Measurements from ENCODE around the gene ERC1. TPM values are rescaled to one million over a fixed set of nuclear protein-coding genes. Genes with fewer than 3 reads are reported as not detected.
A peak's percentile ranks its signal among the peaks of the same experiment; 100 is the strongest.

The ERC1 gene
- total and polyA plus RNA-seq, 2 of the 4 experiments (the other 2 are of a cell fraction) = 11.6 to 25.6 TPM

DNA sequence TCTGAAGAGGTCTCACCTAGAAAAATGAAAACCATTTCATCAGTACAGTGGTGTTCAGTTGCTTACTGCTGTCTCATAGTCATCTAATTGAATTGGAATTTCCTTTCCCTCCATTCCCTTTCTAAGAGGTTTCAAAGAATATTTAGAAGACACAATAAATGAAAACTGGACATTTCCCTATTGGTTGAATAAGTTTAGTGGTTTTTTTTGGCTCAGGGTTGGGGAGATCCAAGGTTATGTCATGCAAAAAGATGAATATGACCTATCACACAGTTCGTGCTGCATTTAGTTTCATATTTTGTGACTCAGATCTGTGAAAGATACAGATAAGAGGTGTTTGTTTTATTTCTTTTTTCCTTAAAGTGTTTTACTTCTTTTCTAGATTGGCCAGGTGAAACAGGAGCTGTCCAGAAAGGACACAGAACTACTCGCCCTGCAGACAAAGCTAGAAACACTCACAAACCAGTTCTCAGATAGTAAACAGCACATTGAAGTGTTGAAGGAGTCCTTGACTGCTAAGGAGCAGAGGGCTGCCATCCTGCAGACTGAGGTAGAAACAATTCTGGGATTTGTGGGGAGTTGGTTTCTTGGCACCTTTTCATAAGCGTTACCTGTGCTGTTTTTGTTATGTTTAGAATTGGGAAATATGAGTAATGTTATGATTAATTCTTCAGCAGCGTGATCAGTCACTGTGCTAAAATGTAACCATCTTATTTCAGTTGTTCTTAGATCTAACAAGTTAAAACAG, 124.6 kb downstream of the ERC1 start (continued):
- no peak for TF ChIP-seq CHD1 (IDR thresholded peaks at IDR 0.05; ENCODE audit: low read depth, low read length)
- no peak for TF ChIP-seq NFE2L2 (IDR thresholded peaks at IDR 0.05; ENCODE audit: low read depth, low read length)

DNA sequence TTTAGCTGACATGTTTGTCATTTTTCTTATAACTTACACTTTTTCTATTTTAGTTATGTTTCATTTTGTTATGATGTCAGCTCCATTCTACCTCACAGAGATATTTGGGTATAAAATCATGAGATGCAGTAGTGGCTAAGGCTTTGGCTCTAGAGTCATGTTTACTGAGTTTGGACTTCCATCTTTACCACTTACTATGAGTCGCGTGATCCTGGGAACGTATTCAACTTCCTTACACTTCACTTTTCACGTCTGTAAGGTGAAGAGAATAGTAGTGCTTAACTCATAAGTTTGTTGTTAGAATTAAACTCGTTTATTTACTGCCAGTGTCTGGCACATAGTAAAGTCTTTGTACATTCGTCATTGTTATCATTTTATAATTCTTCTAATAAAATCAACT, 126.3 kb downstream of the ERC1 start:
- no peaks in the 10 kb centered on the region for H3K27me3 ChIP-seq (ENCODE audit: control insufficient read depth, insufficient read depth, low read length)
- no peak for ATAC-seq (ENCODE audit: low read depth)
- BruUV-seq (replicated peaks) = no TSS peak

More for the DNA sequence above, 126.3 kb downstream of the ERC1 start:
- Histone ChIP-seq H3K27ac (ENCODE audit: insufficient read depth, low read length) (no peak overlapping the region), H3K14ac (replicated peaks; ENCODE audit: low read depth, low read length) (no peak overlapping the region), H3K79me1 (ENCODE audit: low read depth in 1 of 2, low read length in 2 of 2) (peaks cover 4 to 16% of the 10 kb centered on the region in 2 experiments; a peak in 3 of 4 replicates), H2AK9ac (replicated peaks; ENCODE audit: low read depth, low read length, poor library complexity) (no peak overlapping the region), H4K5ac (ENCODE audit: low read depth, low read length) (no peak overlapping the region), H4K91ac (ENCODE audit: insufficient read depth, low read depth, low read length) (no peak overlapping the region), H3K4ac (ENCODE audit: low read depth, low read length) (no peak overlapping the region), H3K56ac (ENCODE audit: extremely low read depth, insufficient read depth, low read length) (no peak overlapping the region), H3K36me3 (ENCODE audit: control insufficient read depth, insufficient read depth, low read length) (peaks cover 3% of the 10 kb centered on the region), H3K23ac (ENCODE audit: low read depth, low read length) (no peak overlapping the region), H2BK5ac (ENCODE audit: low read depth, low read length, poor library complexity, severe bottlenecking) (no peak overlapping the region), H2BK20ac (ENCODE audit: low read depth, low read length) (no peak overlapping the region), H3K9me1 (ENCODE audit: insufficient read depth, low read length) (peaks cover under 1% of the 10 kb centered on the region; the same call in 1 of the 2 replicates), H3K9me3 (ENCODE audit: control insufficient read depth, insufficient read depth, low read length) (no peaks in the 10 kb centered on the region), H3K9ac (ENCODE audit: low read depth, low read length) (no peak overlapping the region), H3K4me3 (ENCODE audit: insufficient read depth, low read depth, low read length) (no peak overlapping the region), H2BK15ac (ENCODE audit: low read depth, low read length) (no peak overlapping the region), H3K18ac (ENCODE audit: low read depth, low read length) (no peak overlapping the region), H3K4me2 (ENCODE audit: low read depth, low read length) (no peak overlapping the region), H4K8ac (ENCODE audit: low read depth in 2 of 2, low read length in 2 of 2) (no peak overlapping the region), H4K20me1 (ENCODE audit: insufficient read depth, low read length) (peaks cover 3% of the 10 kb centered on the region; the same call in 1 of the 2 replicates), H2AK5ac (ENCODE audit: low read depth, low read length) (no peak overlapping the region), H3K4me1 (ENCODE audit: control insufficient read depth, insufficient read depth, low read length) (peaks cover 3% of the 10 kb centered on the region), H2BK120ac (ENCODE audit: low read depth, low read length) (no peak overlapping the region), H2AFZ (replicated peaks; ENCODE audit: low read length, poor library complexity) (no peak overlapping the region)
- POLR2A ChIA-PET (ENCODE audit: unreplicated experiment) = no interaction called here
- peak; percentile 78 for DNase-seq
- in situ Hi-C loops (cut with MboI; ENCODE audit: low sequenced_read_pairs) (loop anchor here (5.0 kb wide), 1 partner anchor 470 kb away; no protein-coding TSS in a partner anchor), intact Hi-C loops (cut with micrococcal nuclease) (no loop called here), dilution Hi-C loops (cut with HindIII; ENCODE audit: low sequenced_read_pairs, unreplicated experiment) (loop anchor here (25.0 kb wide), 1 partner anchor 445 kb away; no protein-coding TSS in a partner anchor)
- no peak for TF ChIP-seq CEBPB (IDR thresholded peaks at IDR 0.05; ENCODE audit: low read depth, low read length)
- no peak for TF ChIP-seq FOS (IDR thresholded peaks at IDR 0.05; ENCODE audit: low read depth, low read length)
- TF ChIP-seq CHD1 (IDR thresholded peaks at IDR 0.05; ENCODE audit: low read depth, low read length) = no peak
- TF ChIP-seq NFE2L2 (IDR thresholded peaks at IDR 0.05; ENCODE audit: low read depth, low read length) = no peak
- TF ChIP-seq MAFK (IDR thresholded peaks at IDR 0.05; ENCODE audit: low read depth, low read length) = no peak
- no peak for TF ChIP-seq MAZ (IDR thresholded peaks at IDR 0.05; ENCODE audit: borderline replicate concordance, low read depth, low read length)
- no peak for TF ChIP-seq RFX5 (IDR thresholded peaks at IDR 0.05; ENCODE audit: low read depth, low read length)
- TF ChIP-seq RAD21 (IDR thresholded peaks at IDR 0.05; ENCODE audit: low read length) = no peak
- TF ChIP-seq POLR2A (IDR thresholded peaks at IDR 0.05; ENCODE audit: low read depth, low read length) = no peak
- TF ChIP-seq BHLHE40 (IDR thresholded peaks at IDR 0.05; ENCODE audit: low read depth, low read length) = no peak
- TF ChIP-seq, protein P1, sequence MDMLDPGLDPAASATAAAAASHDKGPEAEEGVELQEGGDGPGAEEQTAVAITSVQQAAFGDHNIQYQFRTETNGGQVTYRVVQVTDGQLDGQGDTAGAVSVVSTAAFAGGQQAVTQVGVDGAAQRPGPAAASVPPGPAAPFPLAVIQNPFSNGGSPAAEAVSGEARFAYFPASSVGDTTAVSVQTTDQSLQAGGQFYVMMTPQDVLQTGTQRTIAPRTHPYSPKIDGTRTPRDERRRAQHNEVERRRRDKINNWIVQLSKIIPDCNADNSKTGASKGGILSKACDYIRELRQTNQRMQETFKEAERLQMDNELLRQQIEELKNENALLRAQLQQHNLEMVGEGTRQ (IDR thresholded peaks at IDR 0.05; ENCODE audit: low read depth, low read length) = no peak
- WGBS, 2 experiments (ENCODE audit: extremely low coverage in 2 of 2, insufficient read length in 1 of 2) = no CpG with 5 or more reads among the region's 6 CpGs
- CTCF ChIA-PET = interaction anchor here (0.5 to 2.3 kb wide), 35 partner anchors 8 to 485 kb away, joined by 3 to 36 read pairs (median 4); no protein-coding TSS in a partner anchor
